Measurements from ENCODE around the gene DRD1.

Gene DRD1

DNA sequence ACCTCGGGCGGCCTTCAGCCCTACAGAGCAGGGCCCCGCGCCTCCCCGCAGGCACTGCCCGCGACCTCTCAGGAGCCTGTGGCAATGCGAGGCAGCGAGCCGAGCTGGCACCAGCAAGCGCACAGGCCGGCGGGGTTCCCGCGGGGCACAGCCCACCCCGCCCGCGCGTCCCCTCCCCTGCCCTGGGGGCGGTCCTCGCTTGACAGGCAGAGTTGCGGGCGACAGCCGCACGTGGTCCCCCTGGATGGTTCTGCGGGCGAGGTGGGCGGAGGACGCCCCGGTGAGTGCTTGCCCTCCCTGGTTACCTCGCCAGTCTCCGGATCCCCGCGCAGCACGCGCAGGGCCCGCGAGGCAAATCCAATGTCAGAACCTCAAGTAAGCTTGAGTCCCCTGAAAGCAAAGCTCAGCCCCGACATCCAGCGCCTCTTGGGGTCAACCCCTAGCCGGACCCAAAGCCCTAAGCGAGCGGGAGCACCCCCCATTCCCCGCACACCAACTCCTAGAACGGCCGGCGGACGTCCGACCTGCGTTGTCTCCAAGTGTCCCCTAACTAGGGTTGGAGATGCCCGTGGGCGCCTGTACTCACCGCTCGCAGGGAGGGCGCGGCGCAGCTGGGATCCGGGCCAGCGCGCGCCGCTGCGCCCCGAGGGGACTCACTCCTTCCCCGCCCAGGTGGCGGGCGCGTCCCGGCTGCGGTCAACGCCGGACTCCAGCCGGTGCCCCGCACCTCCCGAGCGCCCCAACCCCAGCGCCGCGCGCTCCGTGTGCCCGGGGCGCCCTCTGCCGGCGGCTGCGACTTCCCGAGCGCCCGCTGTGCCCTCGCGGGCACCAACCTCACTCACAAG lies at the start of gene DRD1:
DRD1 (minus strand) TSS at position 123 of the 845 bp plus-strand sequence. CDS start 1,083 bp downstream, outside the sequence.
- DNase-seq (ENCODE audit: low read depth), result no peak

GRCh38 chr5:175493726-175494125 lies 49.7 kb upstream of the DRD1 start:
- DNase-seq (ENCODE audit: low read depth), result no peak

DNA sequence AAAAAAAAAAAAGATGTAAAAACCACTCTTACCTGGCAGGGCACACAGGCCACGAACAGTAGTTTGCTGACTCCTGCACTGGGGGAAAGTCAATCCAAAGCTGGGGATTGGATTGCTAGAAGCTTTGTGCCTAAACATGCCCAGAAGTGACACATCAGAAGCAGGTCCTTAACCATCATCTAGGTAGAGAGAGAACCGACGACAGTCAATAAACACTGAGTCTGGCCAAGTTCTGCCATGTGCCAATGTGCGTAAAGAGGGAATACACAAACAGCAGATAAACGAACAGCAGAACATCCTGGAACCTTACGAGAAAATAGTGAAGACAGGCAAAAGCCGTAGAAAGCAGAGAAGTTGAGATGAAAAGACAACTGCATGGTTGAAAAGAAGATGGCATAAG lies 49.3 kb upstream of the DRD1 start:
- no peak for DNase-seq (ENCODE audit: low read depth)

- DNase-seq (ENCODE audit: low read depth), result no peak
These were observed 47.2 kb upstream of the DRD1 start for GRCh38 chr5:175491223-175491622.

DNA sequence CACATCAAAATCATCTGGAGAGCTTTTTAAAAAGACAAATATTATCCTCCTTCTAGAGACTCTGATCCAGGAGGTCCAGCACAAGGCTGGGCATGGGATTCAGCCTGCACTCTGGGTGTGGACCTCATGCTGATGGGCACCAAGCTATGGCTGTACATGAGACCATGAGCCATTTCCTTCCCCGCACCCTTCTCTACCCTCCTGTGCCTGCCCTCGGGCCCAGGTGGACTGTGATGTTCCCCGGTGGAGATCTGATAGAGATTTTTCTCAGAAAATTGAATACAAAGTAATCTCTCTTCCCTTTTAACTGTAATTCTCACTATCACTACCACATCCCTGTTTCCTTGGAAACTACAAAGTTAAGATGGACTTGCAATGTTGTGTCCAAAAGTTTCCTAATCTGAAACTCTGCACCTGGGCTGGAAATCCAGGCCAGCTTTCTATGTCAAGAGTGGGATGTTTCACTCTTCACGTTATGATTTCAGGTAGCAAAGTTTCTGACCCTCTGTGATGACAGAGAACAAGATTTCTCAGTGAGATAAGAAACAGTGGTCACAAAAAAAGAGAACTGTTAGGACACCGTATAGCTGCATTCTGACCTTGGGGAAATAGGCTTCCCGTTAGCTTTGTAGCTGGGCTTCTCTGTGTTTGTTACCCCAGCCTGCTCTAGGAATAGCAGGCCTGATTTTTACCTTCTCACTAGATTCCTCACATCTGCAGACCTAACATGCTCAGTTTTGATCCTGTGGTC lies 45.9 kb upstream of the DRD1 start:
- no peak for DNase-seq (ENCODE audit: low read depth)

DNA sequence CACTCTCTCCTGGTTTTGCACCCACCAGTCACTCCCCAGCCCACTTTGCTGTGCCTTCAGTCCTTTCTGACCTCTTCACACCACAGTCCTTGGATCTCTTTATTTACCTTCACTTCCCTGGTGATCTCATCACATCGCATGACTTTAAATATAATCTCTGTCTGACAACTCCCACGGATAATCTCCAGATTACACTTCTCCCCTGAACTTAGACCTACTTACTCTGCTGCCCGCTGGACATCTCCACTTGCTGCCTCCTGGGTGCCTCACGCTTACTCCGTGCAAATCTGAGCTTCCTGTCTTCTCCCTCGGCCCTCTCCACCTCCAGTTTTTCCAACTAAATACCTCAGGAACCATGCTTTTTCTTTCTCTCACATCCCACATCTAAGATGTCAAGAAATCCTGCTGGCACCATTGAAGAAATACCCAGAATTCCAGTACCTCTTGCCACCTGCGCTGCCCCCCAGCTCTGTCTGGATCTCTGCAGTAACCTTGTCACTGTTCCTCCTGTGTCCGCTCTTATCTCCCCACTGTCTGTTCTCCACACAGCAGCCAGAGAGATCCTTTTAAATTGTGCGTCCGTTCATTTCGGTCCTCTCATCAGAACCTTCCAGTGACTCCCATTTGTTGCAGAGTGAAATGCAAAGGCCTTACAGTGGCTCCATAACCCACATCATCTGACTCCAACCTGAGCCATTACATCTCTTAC lies 43.7 kb upstream of the DRD1 start:
- no peak for DNase-seq (ENCODE audit: low read depth)

- DNase-seq (ENCODE audit: low read depth), result no peak
These were observed 41.6 kb upstream of the DRD1 start for GRCh38 chr5:175485631-175486030.

DNA sequence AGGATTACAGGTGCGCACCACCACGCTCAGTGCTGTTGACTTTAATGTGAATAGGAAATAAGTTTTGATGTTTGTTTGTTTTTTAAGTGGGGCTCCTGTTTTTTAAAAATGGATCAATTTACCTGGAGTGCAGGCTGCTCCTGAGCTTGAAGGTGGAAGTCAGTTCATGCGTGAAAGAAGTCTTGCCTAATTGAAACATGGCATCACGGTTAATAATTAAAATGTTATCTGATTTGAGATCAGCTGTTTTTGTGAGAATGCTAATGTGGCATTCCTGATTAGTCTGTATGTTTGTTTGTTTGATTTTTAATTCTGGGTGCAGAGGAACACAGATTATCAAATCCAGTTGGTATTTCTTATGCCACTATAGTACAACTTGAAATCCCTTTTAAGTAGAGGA lies 40.8 kb upstream of the DRD1 start:
- no peak for DNase-seq (ENCODE audit: low read depth)

DNA sequence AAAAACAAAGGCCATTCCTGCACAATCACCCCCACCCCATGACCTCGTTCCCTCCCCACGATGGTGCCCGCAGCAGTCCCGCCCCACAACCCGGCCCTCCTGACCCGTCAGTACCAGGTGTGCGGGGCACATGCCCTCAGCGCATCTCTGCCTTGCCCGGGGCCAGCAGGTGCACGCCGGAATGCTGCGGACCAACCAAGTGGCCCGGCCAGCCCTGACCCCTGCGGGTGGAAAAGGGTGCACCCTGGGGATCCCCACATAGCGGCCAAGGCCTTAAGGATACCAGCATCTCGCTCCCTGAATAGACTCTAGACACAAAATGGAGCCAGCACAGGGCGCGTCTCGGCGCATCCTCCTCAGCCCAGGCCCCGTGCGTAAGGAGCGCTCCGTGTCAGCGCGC lies 40.3 kb upstream of the DRD1 start:
- no peak for DNase-seq (ENCODE audit: low read depth)

- DNase-seq (ENCODE audit: low read depth), result no peak
These were observed 39.4 kb upstream of the DRD1 start for GRCh38 chr5:175483337-175483736.

DNA sequence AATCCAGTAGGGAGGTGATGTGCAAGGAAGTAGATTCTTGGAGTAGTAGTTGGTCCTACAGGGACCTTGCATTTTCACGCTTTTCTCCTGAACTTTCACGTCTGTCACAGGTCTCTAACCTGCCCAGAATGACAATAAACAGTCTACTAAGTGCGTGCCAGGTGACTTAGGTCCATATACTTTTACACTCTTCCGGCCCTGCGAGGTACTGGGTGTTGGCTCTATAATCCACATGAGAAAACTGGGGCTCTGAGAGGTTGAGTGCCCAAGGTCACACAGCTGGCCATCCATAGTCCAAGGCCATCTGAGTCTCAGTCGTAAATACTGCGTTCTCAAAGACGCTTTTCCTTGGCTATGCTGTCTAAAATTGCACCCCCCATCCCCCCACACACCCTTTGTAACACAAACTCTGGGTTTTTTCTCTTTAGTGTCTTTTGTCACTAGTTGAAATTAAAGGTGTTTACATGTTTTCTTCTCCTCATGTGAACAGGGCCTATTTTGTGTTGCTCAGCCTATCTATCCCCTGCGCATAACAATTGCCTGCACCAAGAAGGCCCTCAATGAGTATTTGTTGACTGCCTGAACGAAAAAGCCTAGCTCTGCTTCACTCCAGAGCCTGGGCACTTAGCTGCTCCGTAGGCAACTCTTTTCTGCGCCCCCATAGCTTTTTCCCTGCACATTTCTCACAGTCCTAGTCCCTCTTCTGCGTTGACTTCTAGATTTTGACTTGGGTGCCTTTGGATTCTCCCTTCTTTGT lies 35.3 kb upstream of the DRD1 start:
- DNase-seq (ENCODE audit: low read depth), result no peak

- peak; percentile 49 for DNase-seq (ENCODE audit: low read depth)
These were observed 34.6 kb upstream of the DRD1 start, which contains the start of gene SFXN1 for GRCh38 chr5:175478384-175479124. SFXN1 (plus strand) TSS chr5:175478560; CDS start chr5:175492104, 13,544 bp downstream.

GRCh38 chr5:175478008-175478383 lies 34.0 kb upstream of the DRD1 start:
- no peak for DNase-seq (ENCODE audit: low read depth)

DNA sequence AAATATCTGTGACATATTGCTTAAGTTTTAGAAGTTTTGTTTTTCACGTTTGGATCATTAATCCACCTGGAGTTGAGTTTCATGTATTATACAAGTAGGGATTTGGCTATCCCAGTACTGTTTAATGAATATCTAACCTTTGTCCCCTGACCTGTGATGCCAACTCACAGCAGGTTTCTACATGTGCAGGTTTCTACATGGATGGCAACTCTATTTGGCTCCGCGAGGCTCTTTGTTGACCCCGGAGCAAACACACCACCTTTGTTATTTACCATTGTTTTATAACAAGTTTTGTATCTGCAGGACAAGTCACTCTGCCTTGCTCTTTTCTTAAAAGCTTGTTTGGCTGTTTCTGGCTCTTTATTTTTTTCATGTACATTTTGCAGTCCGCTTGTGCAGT lies 33.5 kb upstream of the DRD1 start:
- DNase-seq (ENCODE audit: low read depth), result no peak

DNA sequence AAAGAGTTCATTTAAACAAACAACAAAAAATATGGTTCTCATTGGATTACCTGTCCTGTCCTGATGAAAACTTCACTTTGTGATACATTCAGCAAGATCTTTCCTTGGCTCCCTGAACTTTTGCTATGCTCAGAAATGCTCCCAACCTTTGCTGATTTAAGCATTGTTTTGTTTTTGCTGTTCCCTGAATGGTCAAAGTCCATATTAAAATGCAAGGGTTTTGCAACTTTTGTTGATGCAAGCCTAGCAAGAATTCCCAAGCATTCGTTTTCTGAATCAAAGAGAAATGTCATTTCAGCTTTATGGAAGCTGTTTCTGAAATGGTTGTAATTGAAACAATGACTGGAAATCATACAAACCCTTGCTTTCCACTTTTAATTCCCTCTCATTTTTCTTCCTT lies 31.3 kb upstream of the DRD1 start:
- DNase-seq (ENCODE audit: low read depth), result no peak

DNA sequence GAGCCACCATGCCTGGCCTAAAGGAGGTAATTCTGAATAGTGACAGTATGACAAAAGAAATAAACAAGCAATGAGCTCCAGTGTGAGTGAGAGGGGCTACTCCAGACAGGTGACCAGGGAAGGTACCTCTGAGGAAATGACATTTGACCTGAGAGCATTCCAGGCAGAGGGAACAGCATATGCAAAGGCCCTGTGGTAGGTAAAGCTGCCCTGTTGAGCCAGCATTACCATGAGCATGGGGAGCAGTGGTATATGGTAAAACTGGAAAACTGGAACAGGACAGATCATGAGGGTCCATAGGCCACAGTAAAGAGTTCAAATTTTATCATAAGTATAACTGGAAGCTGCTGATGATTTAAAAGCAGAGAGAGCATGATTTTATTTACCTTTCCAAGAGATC lies 28.4 kb upstream of the DRD1 start:
- no peak for DNase-seq (ENCODE audit: low read depth)

DNA sequence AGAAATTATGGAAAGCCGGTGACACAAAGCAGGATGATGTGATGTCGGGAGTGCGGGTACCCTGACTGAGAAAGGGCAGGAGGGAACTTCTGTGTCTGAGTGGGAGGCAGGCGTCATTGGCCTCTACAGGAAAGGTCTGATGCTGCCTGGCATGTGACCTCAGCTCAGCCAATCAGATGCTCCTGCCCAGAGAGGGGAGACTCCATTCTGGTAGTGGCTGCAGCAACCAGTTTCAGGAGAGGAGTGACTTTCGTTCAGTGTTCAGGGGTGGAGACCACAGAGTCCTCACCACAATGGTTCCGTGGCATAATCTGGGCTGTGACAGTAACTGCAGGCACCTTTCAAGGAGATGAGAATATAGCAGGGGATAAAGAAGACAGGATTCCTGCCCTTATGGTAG lies 27.6 kb upstream of the DRD1 start:
- no peak for DNase-seq (ENCODE audit: low read depth)

DNA sequence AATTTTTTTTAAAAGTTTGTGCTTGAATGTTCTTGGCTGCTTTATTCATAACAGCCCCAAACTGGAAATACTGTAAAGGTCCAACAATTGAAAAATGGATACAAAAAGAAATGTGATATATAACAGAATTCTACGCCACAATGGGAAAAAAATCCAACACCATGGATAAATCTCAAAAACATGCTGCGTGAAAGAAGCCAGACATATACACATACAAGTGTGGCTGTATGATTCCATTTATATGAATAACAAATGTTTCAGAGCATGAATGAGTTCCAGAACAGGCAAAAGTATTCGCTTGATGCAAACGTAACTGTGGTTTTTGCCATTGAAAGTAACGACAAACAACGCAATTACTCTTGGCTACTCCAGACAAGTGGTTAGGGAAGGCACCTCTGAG lies 27.2 kb upstream of the DRD1 start:
- no peak for DNase-seq (ENCODE audit: low read depth)

DNA sequence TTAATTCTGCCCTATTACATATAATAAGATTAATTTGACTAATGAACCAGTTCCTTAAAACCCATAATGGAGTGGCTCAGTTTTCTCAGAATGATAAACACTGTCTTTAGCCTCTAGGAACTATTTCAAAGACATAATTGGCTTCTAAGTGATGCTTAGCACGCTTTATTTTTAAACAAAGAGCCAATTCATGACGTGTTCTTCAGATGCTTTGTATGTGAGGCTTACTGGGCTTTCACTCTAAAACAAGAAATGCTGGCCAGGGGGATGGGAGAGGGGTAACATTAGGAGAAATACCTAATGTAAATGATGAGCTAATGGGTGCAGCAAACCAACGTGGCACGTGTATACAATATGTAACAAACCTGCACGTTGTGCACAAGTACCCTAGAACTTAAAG lies 26.8 kb upstream of the DRD1 start:
- DNase-seq (ENCODE audit: low read depth), result no peak

DNA sequence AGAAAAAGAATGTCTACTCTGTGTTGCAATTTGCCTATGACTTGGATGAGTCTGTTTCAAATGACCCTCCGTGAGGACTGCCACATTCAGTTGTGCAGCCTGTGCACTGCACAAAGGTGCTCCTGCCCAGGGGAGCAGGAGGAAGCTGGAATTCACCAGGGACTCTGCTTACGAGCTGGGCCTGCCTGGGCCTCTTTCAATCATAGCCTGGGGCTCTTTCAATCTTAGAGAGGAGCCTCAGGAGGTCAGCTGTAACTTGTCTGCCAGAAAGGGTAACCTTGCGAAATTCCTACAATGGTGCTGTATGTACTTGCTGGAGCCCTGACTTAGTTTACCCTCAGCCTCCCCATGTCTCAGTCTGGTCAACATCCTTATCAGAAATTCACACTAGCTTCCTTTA lies 25.9 kb upstream of the DRD1 start:
- no peak for DNase-seq (ENCODE audit: low read depth)

DNA sequence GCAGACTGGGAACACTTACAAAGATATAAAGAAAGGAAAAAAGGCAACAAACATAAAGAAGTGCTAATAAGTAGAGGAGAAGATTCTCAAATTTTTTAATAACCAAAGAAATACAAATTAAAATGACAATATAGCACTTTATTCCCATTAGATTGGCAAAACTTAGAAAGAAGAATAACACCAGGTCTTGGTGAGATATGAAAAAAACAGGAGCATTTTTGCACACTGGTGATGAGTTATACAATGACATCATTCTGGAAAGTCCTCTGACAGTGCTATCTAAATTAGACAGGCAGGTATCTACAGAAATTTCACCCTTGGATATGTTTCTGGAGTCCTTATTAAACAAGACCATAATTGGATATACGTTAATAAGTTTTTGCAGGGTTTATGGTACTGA lies 24.9 kb upstream of the DRD1 start:
- DNase-seq (ENCODE audit: low read depth), result no peak

Data from CMK (cell line).